ENCODE results near the gene TNP2. TPM values are rescaled to one million over a fixed set of nuclear protein-coding genes. Genes with fewer than 3 reads are reported as not detected.

TNP2 gene
- total and polyA plus RNA-seq, 2 experiments from 2014 or later: not detected

DNA sequence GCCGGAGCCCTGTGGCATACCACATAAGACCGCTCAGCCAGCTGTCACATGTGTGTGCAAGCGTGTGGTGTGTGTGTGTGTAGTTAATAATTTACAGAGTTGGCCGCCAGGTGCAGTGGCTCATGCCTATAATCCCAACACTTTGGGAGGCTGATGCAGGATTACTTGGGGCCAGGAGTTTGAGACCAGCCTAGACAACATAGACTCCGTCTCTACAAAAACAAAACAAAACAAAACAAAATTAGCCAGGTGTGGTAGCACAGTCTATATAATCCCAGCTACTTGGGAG, 33.5 kb downstream of the TNP2 start:
- no peak for ATAC-seq

More for the DNA sequence above, 33.5 kb downstream of the TNP2 start:
- H3K27ac Mint-ChIP-seq: no peak overlapping the region
- Histone ChIP-seq H3K9me2 (ENCODE audit: insufficient read depth) (no peaks in the 10 kb centered on the region), H3K27ac (ENCODE audit: low read depth) (no peak overlapping the region), H3K4me1 (ENCODE audit: insufficient read depth) (peaks cover 9% of the 10 kb centered on the region; the same call in 1 of the 2 replicates), H3K36me3 (ENCODE audit: insufficient read depth) (no peaks in the 10 kb centered on the region), H3K27me3 (ENCODE audit: insufficient read depth) (no peaks in the 10 kb centered on the region), H3F3A (replicated peaks; ENCODE audit: low read depth) (0 out of 2 replicates have a peak, but pooled peaks cover 6% of the 10 kb centered on the region), H3K4me2 (no peak overlapping the region), H2AFZ (no peak overlapping the region), H3K4me3 (no peak overlapping the region), H3K79me2 (replicated peaks; ENCODE audit: insufficient read depth) (no peaks in the 10 kb centered on the region), H4K20me1 (replicated peaks; ENCODE audit: insufficient read depth) (no peaks in the 10 kb centered on the region)
- no peak for DNase-seq (ENCODE audit: low spot score)
- H3K4me1 Mint-ChIP-seq: peaks cover 10% of the 10 kb centered on the region
- no peaks in the 10 kb centered on the region for H3K9me3 Mint-ChIP-seq
- peaks cover 16% of the 10 kb centered on the region for H3K27me3 Mint-ChIP-seq (ENCODE audit: insufficient read depth, low read depth, poor library complexity)
- no peaks in the 10 kb centered on the region for H3K36me3 Mint-ChIP-seq (ENCODE audit: low read depth)
- no peak overlapping the region for H3K4me3 Mint-ChIP-seq
- TF ChIP-seq CREB1 (CRISPR knock-in tag; IDR thresholded peaks at IDR 0.05; ENCODE audit: low read depth) (no peak), JUNB (IDR thresholded peaks at IDR 0.05; ENCODE audit: unreplicated experiment) (no peak), EZH2 (IDR thresholded peaks at IDR 0.05; ENCODE audit: low read depth, unreplicated experiment) (no peak), EZH2phosphoT487 (IDR thresholded peaks at IDR 0.05; ENCODE audit: unreplicated experiment) (no peak), ZNF114 (CRISPR knock-in tag; IDR thresholded peaks at IDR 0.05) (no peak), ZNF462 (CRISPR knock-in tag; IDR thresholded peaks at IDR 0.05) (no peak), NANOG (IDR thresholded peaks at IDR 0.05; ENCODE audit: borderline replicate concordance) (no peak), STAT1 (IDR thresholded peaks at IDR 0.05; ENCODE audit: unreplicated experiment) (no peak), ZNF331 (CRISPR knock-in tag; IDR thresholded peaks at IDR 0.05; ENCODE audit: low read depth) (no peak), ETS1 (IDR thresholded peaks at IDR 0.05) (no peak), POLR2AphosphoS5 (IDR thresholded peaks at IDR 0.05; ENCODE audit: low read depth) (no peak), REST (IDR thresholded peaks at IDR 0.05; ENCODE audit: unreplicated experiment) (no peak), CTCF (conservative IDR thresholded peaks at IDR 0.05; ENCODE audit: low read depth in 2 of 2) (no peak)
